Lung (tissue), 12 donors: ENCODE results near the gene NSD1. TPM values are rescaled to one million over a fixed set of nuclear protein-coding genes. Genes with fewer than 3 reads are reported as not detected.

ENCODE experiments used
- ATAC-seq: fragments of 200-7000 bp; cut with Tn5 transposase; one replicate; pipeline ENCODE4 v1.9.1; 2020; ENCODE audit warnings: moderate number of reproducible peaks; ENCODE audit not compliant: insufficient read depth, low FRiP score
- DNase-seq, 3 donors: peaks; one replicate each; pipeline ENCODE4 v3.0.0-alpha.2; 2013 to 2017
- H3K27ac ChIP-seq, 2 donors: one replicate each; pipeline ENCODE4 v1.5.1; 2013; ENCODE audit warnings: mild to moderate bottlenecking in 2 of 2, moderate library complexity in 2 of 2, control low read depth in 1 of 2, inconsistent platforms in 1 of 2, low read depth in 1 of 2, low read length in 1 of 2
- H3K27me3 ChIP-seq, 3 donors: one replicate each; pipeline ENCODE4 v1.5.1; 2013; ENCODE audit warnings: low read length in 2 of 3; ENCODE audit not compliant: control insufficient read depth in 3 of 3, insufficient read depth in 3 of 3
- H3K36me3 ChIP-seq, 4 donors: one replicate each; pipeline ENCODE4 v1.5.1; 2013; ENCODE audit warnings: low read length in 4 of 4, mild to moderate bottlenecking in 1 of 4, moderate library complexity in 1 of 4; ENCODE audit not compliant: control insufficient read depth in 4 of 4, insufficient read depth in 4 of 4
- H3K4me1 ChIP-seq, 5 donors: one replicate each; pipeline ENCODE4 v1.5.1; 2013; ENCODE audit warnings: low read length in 5 of 5, mild to moderate bottlenecking in 2 of 5, moderate library complexity in 1 of 5; ENCODE audit not compliant: control insufficient read depth in 5 of 5, insufficient read depth in 5 of 5
- H3K4me3 ChIP-seq: one replicate; pipeline ENCODE4 v1.5.1; 2013; ENCODE audit warnings: mild to moderate bottlenecking, control low read depth, moderate library complexity
- H3K9ac ChIP-seq, 2 donors: one replicate each; pipeline ENCODE4 v1.5.1; 2013; ENCODE audit warnings: low read length in 2 of 2, control low read depth in 1 of 2; ENCODE audit not compliant: insufficient read depth in 1 of 2
- H3K9me3 ChIP-seq, 4 donors: one replicate each; pipeline ENCODE4 v1.5.1; 2013; ENCODE audit warnings: low read length in 3 of 4, mild to moderate bottlenecking in 1 of 4, moderate library complexity in 1 of 4; ENCODE audit not compliant: control insufficient read depth in 4 of 4, insufficient read depth in 3 of 4
- CTCF ChIP-seq: IDR thresholded peaks from 2 replicates; pipeline ENCODE4 v1.5.1; 2012; ENCODE audit warnings: mild to moderate bottlenecking; ENCODE audit errors: control extremely low read depth, extremely low read depth
- WGBS, 2 donors: extraction: QIAGEN DNeasy Blood & Tissue Kit; methylation state at CpG; one replicate each; pipeline ENCODE4 v1.1.7; 2013; 5-methylcytosine and 5-hydroxymethylcytosine counted together
- polyA plus RNA-seq, 2 donors: library from polyadenylated mRNA; stranded (reverse); fragments of 200-250 nt; gene quantifications; one replicate each; pipeline ENCODE4 v1.2.1, GENCODE V29; 2013
- total RNA-seq, 2 donors: library from RNA; depleted of rRNA in 1 of 2; stranded (reverse); fragments of >200 nt in 1 of 2; gene quantifications; one replicate each; pipeline ENCODE4 v1.2.1, GENCODE V29; 2014 to 2021
- donor health status: control.
- donor health status: control.
- donor health status: Bipolar disorder and iron deficiency.
- donor health status: healthy.
- donor health status: DM: yes; HTN: yes; CAD: no.

Gene NSD1
- total and polyA plus RNA-seq, 4 donors, result 8.0 to 81.7 (median 43.2) TPM

- Histone ChIP-seq H3K27me3 (no peaks in the 10 kb centered on the region), H3K4me1 (no peaks in the 10 kb centered on the region), H3K36me3 (peaks cover 22 to 33% (median 25%) of the 10 kb centered on the region in 4 donors), H3K9me3 (no peaks in the 10 kb centered on the region), H3K9ac (no peak overlapping the region), H3K4me3 (no peak overlapping the region), H3K27ac (no peak overlapping the region)
- no peak for TF ChIP-seq CTCF
- WGBS, 2 donors, result 92 to 96% methylated on average over 7 of the region's 7 CpGs
- ATAC-seq (no peak), DNase-seq (no peak)
Observed at GRCh38 chr5:177260961-177261360, 127.4 kb downstream of the NSD1 start.

- TF ChIP-seq CTCF, result no peak
- DNase-seq, result no peak
- H3K36me3 ChIP-seq, result peaks cover 21 to 38% (median 25%) of the 10 kb centered on the region in 4 donors
- no peak for ATAC-seq
- no peak overlapping the region for H3K4me3 ChIP-seq
- H3K4me1 ChIP-seq, result no peaks in the 10 kb centered on the region
- H3K27me3 ChIP-seq, result no peaks in the 10 kb centered on the region
- no peak overlapping the region for H3K27ac ChIP-seq
- H3K9me3 ChIP-seq, result no peaks in the 10 kb centered on the region
- no peak overlapping the region for H3K9ac ChIP-seq
- 89 to 99% methylated on average over 1 of the region's 1 CpG for WGBS, 2 donors
Observed at GRCh38 chr5:177261510-177261909, 127.9 kb downstream of the NSD1 start.

- H3K9ac ChIP-seq, result no peak overlapping the region
- ATAC-seq (no peak), DNase-seq (no peak)
- TF ChIP-seq CTCF, result no peak
- H3K9me3 ChIP-seq, result no peaks in the 10 kb centered on the region
- no peak overlapping the region for H3K27ac ChIP-seq
- peaks cover 20 to 52% (median 22%) of the 10 kb centered on the region in 4 donors for H3K36me3 ChIP-seq
- H3K4me1 ChIP-seq, result no peaks in the 10 kb centered on the region
- WGBS, 2 donors, result 59 to 66% methylated on average over 1 of the region's 1 CpG
- no peak overlapping the region for H3K4me3 ChIP-seq
- H3K27me3 ChIP-seq, result peaks cover 0 to 2% (median 0%) of the 10 kb centered on the region in 3 donors
Observed at GRCh38 chr5:177264178-177264577, 130.6 kb downstream of the NSD1 start.

DNA sequence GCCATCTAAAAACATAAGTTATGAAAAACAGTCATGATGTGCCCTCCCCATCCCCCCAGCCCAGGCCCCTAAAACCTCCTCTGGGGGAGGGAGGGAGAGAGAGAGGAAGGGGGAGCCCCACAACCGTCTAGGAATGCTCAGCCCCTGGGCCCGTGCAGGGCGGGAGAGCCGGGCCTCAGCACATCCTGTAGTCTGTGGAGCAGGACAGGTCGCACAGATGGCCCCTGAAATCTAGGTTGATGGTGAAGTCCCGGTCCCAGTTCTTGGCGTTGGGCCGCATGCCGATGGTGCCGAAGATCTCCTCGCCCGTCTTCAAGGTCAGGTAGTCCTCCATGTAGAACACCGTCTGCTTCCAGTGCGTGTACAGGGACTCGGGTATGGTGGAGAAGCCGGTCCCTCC, 131.8 kb downstream of the NSD1 start:
- Histone ChIP-seq H3K36me3 (peaks cover 17 to 55% (median 27%) of the 10 kb centered on the region in 4 donors), H3K27me3 (peaks cover 0 to 2% (median 0%) of the 10 kb centered on the region in 3 donors), H3K9me3 (no peaks in the 10 kb centered on the region), H3K9ac (no peak overlapping the region), H3K4me3 (no peak overlapping the region), H3K27ac (no peak overlapping the region), H3K4me1 (no peaks in the 10 kb centered on the region)
- no peak for TF ChIP-seq CTCF
- ATAC-seq, result no peak
- 93 to 97% methylated on average over 16 of the region's 16 CpGs for WGBS, 2 donors
- no peak for DNase-seq
